Effector memory CD8-positive, alpha-beta T cell (primary cell): ENCODE data around the gene MSN.
"Not testable (repeated sequence)": the region's sequence is repeated elsewhere in the genome, so short reads cannot be mapped to it uniquely, and the experiment has no call there.

Source experiments
- ATAC-seq: fragments of 150-1000 bp; cut with Tn5 transposase; replicated peaks from 2 replicates; pipeline ENCODE4 v1.10.0; 2021; ENCODE audit warnings: mild to moderate bottlenecking, moderate library complexity
- DNase-seq, 3 experiments: peaks; one replicate each; pipeline ENCODE4 v3.0.0; 2021
- H3K27ac Mint-ChIP-seq, 2 donors: one replicate each; pipeline ENCODE4 v1.8.0; 2022; ENCODE audit warnings: mild to moderate bottlenecking in 2 of 2, mixed read lengths in 2 of 2, moderate library complexity in 2 of 2
- H3K27me3 Mint-ChIP-seq, 2 donors: one replicate each; pipeline ENCODE4 v1.8.0; 2022; ENCODE audit warnings: mixed read lengths in 2 of 2
- H3K36me3 Mint-ChIP-seq: one replicate; pipeline ENCODE4 v1.8.0; 2022; ENCODE audit warnings: mild to moderate bottlenecking, moderate library complexity, mixed read lengths; ENCODE audit not compliant: insufficient read depth
- H3K4me1 Mint-ChIP-seq, 2 donors: one replicate each; pipeline ENCODE4 v1.8.0; 2022; ENCODE audit warnings: low read depth in 2 of 2, mixed read lengths in 2 of 2
- H3K4me3 Mint-ChIP-seq, 2 donors: one replicate each; pipeline ENCODE4 v1.8.0; 2022; ENCODE audit warnings: mild to moderate bottlenecking in 2 of 2, mixed read lengths in 2 of 2, moderate library complexity in 2 of 2
- H3K9me3 Mint-ChIP-seq, 2 donors: one replicate each; pipeline ENCODE4 v1.8.0; 2022; ENCODE audit warnings: mixed read lengths in 2 of 2

The MSN gene

DNA sequence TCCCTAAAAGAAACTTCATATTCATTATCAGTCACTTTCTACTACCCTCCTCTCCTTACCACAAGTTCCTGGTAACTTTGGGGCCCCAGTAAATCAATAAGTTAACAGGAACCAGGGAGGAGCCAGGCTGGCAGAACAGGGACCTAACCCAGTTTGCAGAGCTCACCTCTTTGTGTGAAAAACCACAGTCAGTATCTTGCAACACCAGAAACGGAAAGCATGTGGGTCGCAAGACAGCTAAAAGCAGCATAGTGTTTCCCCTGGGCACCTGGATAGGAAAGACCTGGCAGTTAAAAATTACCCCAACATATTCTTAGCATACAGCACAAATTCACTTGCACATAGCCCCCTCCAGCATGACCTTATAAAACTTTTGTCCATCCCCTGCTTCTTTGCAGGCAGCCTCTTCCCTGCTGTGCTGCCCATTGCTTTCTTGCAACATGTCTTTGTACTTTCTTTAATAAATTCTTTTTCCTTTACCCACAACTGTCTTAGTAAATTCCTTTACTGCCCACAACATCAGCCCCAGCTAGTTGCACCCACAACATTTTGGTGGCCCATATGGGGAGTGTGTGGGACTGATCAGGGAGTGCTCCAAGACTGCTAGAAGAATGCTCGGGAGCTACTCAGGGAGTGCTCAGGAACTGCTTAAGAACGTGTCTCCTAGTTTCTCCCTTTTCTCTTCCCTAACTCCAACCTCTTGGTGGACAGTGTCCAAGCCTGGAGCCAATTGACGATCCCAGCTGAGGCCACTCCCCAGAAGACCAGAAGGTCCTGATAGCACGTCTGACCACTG is 83.4 kb downstream of the MSN start:
- Mint-ChIP-seq H3K27me3 (no peaks in the 10 kb centered on the region), H3K27ac (peak overlapping the region; percentile 11 to 28), H3K9me3 (no peaks in the 10 kb centered on the region), H3K4me1 (peaks cover 35 to 37% of the 10 kb centered on the region in 2 donors), H3K4me3 (peak overlapping the region; percentile 49 to 56), H3K36me3 (no peaks in the 10 kb centered on the region)
- ATAC-seq (peak; percentile 98), DNase-seq (peak; percentile 16 to 34 (median 27))

DNA sequence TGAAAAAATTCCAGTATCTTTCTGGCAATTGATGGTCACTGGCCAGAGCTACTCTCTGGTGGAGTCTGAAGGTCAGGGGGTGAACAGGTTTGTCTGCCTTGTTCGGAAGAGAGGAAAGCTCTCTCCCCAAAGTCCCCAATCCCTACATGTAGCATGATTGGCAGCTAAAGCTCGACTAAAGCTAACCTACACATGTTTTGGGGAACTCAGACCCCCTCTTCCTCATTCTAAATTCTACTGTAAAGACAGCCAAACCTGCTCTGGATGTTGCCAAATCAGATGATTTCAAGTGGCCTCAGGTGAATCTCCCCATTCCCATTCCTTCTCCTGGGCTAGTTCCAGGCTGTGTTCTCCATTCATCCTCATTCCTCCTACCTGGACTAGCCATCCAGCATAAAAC is 84.1 kb downstream of the MSN start:
- H3K36me3 Mint-ChIP-seq = no peaks in the 10 kb centered on the region
- H3K9me3 Mint-ChIP-seq = no peaks in the 10 kb centered on the region
- H3K27me3 Mint-ChIP-seq = no peaks in the 10 kb centered on the region
- H3K4me1 Mint-ChIP-seq = peaks cover 30 to 31% of the 10 kb centered on the region in 2 donors
- DNase-seq (no peak), ATAC-seq (no peak)
- H3K4me3 Mint-ChIP-seq = peak overlapping the region; percentile 48 to 49
- H3K27ac Mint-ChIP-seq = peak overlapping the region; percentile 72 to 88

DNA sequence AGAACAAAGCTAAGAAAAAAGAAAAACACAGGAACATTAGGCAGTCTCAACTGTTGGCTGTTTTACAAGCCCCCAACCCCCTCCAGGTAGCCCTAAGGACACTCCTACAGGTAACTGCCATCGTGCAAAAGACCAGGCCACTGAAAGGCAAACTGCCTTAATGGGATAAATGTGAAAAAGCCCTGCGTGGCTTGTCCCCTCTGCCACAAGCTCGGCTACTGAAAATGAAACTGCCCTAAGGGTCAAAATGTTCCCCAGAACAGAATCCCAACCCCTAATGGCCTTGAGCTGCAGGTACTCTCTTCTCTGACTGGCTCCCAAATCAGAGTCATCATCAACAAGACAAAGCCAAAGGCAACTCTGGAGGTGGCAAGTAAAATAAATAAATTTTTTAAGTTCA is 84.8 kb downstream of the MSN start:
- H3K9me3 Mint-ChIP-seq = no peaks in the 10 kb centered on the region
- H3K36me3 Mint-ChIP-seq = no peaks in the 10 kb centered on the region
- DNase-seq = no peak
- peak overlapping the region; percentile 48 to 49 for H3K4me3 Mint-ChIP-seq
- no peaks in the 10 kb centered on the region for H3K27me3 Mint-ChIP-seq
- H3K4me1 Mint-ChIP-seq = peaks cover 28 to 30% of the 10 kb centered on the region in 2 donors
- ATAC-seq = no peak
- peak overlapping the region; percentile 72 to 88 for H3K27ac Mint-ChIP-seq

- H3K27me3 Mint-ChIP-seq = no peaks in the 10 kb centered on the region
- H3K9me3 Mint-ChIP-seq = no peaks in the 10 kb centered on the region
- DNase-seq (no peak), ATAC-seq (peak; percentile 54)
- H3K4me1 Mint-ChIP-seq = peaks cover 19 to 22% of the 10 kb centered on the region in 2 donors
- H3K4me3 Mint-ChIP-seq = peak overlapping the region in 1 of 2 donors; percentile 37
- no peak overlapping the region for H3K27ac Mint-ChIP-seq
- H3K36me3 Mint-ChIP-seq = no peaks in the 10 kb centered on the region
Measured at GRCh38 chrX:65755786-65756185, 88.3 kb downstream of the MSN start.

- H3K36me3 Mint-ChIP-seq = no peaks in the 10 kb centered on the region
- peaks cover 10 to 13% of the 10 kb centered on the region in 2 donors for H3K4me1 Mint-ChIP-seq
- no peak overlapping the region for H3K4me3 Mint-ChIP-seq
- DNase-seq (no peak), ATAC-seq (no peak)
- no peaks in the 10 kb centered on the region for H3K27me3 Mint-ChIP-seq
- H3K27ac Mint-ChIP-seq = no peak overlapping the region
- no peaks in the 10 kb centered on the region for H3K9me3 Mint-ChIP-seq
Measured at GRCh38 chrX:65757943-65758342, 90.5 kb downstream of the MSN start.

DNA sequence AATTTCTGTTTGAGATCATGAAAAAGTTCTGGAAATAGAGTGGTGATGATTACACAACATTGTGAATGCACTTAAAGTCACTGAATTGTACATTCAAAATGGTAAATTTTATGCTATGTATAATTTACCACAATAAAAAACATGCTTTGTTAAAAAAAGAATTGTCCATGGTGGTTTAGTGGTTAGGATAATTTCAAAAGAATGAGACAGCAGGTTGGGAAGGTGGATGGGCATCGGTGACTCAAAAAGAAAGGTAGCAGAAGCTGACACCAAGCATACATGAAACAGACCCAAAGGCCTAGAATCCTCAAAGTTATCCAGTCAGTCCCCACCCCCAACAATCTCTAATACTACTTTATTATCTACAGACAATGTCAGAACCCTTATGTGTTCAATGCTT is 91.1 kb downstream of the MSN start:
- ATAC-seq (no peak), DNase-seq (no peak)
- Mint-ChIP-seq H3K27ac (no peak overlapping the region), H3K4me3 (no peak overlapping the region), H3K36me3 (no peaks in the 10 kb centered on the region), H3K4me1 (peaks cover 13 to 16% of the 10 kb centered on the region in 2 donors), H3K9me3 (no peaks in the 10 kb centered on the region), H3K27me3 (no peaks in the 10 kb centered on the region)

GRCh38 chrX:65759525-65759924 is 92.1 kb downstream of the MSN start:
- not testable (repeated sequence) for H3K4me3 Mint-ChIP-seq, H3K27me3 Mint-ChIP-seq, ATAC-seq, H3K36me3 Mint-ChIP-seq, H3K27ac Mint-ChIP-seq, DNase-seq, H3K9me3 Mint-ChIP-seq
- peaks cover 13 to 22% of the 10 kb centered on the region in 2 donors for H3K4me1 Mint-ChIP-seq

DNA sequence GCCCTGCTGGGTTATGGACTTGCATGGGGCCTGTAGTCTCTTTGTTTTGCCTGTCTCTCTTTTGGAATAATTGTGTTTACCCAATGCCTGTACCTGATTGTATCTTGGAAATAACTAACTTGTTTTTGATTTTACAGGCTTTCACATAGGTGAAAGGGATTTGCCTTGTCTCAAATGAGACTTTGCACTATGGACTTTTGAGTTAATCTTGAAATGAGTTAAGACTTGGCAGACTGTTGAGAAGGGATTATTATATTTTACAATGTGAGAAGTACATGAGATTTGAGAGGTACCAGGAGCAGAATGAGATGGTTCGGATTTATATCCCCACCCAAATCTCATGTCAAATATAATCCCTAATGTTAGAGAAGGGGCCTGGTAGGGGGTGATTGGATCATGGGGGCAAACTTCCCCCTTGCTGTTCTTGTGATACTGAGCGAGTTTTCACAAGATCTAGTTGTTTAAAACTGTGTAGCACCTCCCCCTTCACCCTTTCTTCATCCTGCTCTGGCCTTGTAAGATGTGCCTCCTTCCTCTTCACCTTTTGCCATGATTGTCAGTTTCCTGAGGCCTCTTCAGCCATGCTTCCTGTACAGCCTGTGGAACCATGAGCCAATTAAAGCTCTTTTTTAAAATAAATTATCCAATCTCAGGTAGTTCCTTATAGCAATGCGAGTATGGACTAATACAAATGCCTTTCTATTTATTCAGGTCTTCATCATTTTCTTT is 102.3 kb downstream of the MSN start:
- DNase-seq (no peak), ATAC-seq (no peak)
- Mint-ChIP-seq H3K27ac (no peak overlapping the region), H3K4me3 (no peak overlapping the region), H3K4me1 (no peaks in the 10 kb centered on the region), H3K36me3 (no peaks in the 10 kb centered on the region), H3K9me3 (no peaks in the 10 kb centered on the region), H3K27me3 (no peaks in the 10 kb centered on the region)

DNA sequence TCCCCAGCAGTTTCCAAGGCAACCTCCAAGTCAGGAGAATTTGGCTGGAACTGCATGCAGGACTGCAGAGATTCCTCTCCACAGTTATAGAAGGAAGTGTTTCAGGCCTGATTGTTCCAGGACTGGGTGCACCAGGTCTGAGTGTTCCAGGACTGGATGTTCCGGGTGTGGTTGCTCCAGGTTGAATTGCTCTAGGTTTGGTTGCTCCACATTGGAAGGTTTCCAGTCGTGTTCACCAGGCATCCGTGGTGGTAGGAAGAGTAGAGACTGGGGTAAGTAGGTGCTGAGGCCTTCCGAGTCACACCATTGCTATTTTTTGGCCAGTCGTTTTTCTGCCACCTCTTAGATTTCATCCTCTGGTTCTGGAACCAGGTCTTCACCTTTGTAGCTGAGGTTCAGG is 105.4 kb downstream of the MSN start:
- H3K36me3 Mint-ChIP-seq = no peaks in the 10 kb centered on the region
- H3K4me1 Mint-ChIP-seq = no peaks in the 10 kb centered on the region
- no peak for ATAC-seq
- H3K4me3 Mint-ChIP-seq = no peak overlapping the region
- H3K9me3 Mint-ChIP-seq = no peaks in the 10 kb centered on the region
- no peaks in the 10 kb centered on the region for H3K27me3 Mint-ChIP-seq
- no peak overlapping the region for H3K27ac Mint-ChIP-seq
- no peak for DNase-seq

- Mint-ChIP-seq H3K36me3 (no peaks in the 10 kb centered on the region), H3K4me3 (no peak overlapping the region), H3K9me3 (no peaks in the 10 kb centered on the region), H3K27ac (peak overlapping the region in 1 of 2 donors; percentile 73), H3K4me1 (peaks cover 4% of the 10 kb centered on the region in 2 donors), H3K27me3 (no peaks in the 10 kb centered on the region)
- ATAC-seq (no peak), DNase-seq (no peak)
Measured at GRCh38 chrX:65781845-65782244, 114.4 kb downstream of the MSN start.

GRCh38 chrX:65783746-65784145 is 116.3 kb downstream of the MSN start:
- H3K36me3 Mint-ChIP-seq = no peaks in the 10 kb centered on the region
- no peak overlapping the region for H3K27ac Mint-ChIP-seq
- peak overlapping the region in 1 of 2 donors; percentile 7 for H3K4me3 Mint-ChIP-seq
- DNase-seq (no peak), ATAC-seq (no peak)
- H3K9me3 Mint-ChIP-seq = no peaks in the 10 kb centered on the region
- H3K4me1 Mint-ChIP-seq = peaks cover 4% of the 10 kb centered on the region in 2 donors
- H3K27me3 Mint-ChIP-seq = no peaks in the 10 kb centered on the region
